ENCODE measurements around the gene CRIP2. TPM values are rescaled to one million over a fixed set of nuclear protein-coding genes. Genes with fewer than 3 reads are reported as not detected.
A peak's percentile ranks its signal among the peaks of the same experiment; 100 is the strongest.

CRIP2 gene
- total and polyA plus RNA-seq, 2 donors (not counting 1 experiment from before 2014, with no cell fraction given): 6.0 to 81.6 TPM

GRCh38 chr14:105495990-105496830 is 21.6 kb downstream of the CRIP2 start:
- no peaks in the 10 kb centered on the region for H3K9me3 ChIP-seq (ENCODE audit: control extremely low read depth in 1 of 3, control insufficient read depth in 2 of 3, insufficient read depth in 1 of 3, low read length in 2 of 3)
- ChIA-PET POLR2A (no interaction called here), CTCF (no interaction called here)
- H3K79me2 ChIP-seq (ENCODE audit: control insufficient read depth, insufficient read depth, low read length): peaks cover 2% of the 10 kb centered on the region
- Mint-ChIP-seq H3K9me3 (ENCODE audit: insufficient read depth) (no peaks in the 10 kb centered on the region), H3K27me3 (no peaks in the 10 kb centered on the region), H3K4me3 (no peak overlapping the region), H3K4me1 (peaks cover 3% of the 10 kb centered on the region), H3K27ac (no peak overlapping the region)
- TF ChIP-seq, protein P1, sequence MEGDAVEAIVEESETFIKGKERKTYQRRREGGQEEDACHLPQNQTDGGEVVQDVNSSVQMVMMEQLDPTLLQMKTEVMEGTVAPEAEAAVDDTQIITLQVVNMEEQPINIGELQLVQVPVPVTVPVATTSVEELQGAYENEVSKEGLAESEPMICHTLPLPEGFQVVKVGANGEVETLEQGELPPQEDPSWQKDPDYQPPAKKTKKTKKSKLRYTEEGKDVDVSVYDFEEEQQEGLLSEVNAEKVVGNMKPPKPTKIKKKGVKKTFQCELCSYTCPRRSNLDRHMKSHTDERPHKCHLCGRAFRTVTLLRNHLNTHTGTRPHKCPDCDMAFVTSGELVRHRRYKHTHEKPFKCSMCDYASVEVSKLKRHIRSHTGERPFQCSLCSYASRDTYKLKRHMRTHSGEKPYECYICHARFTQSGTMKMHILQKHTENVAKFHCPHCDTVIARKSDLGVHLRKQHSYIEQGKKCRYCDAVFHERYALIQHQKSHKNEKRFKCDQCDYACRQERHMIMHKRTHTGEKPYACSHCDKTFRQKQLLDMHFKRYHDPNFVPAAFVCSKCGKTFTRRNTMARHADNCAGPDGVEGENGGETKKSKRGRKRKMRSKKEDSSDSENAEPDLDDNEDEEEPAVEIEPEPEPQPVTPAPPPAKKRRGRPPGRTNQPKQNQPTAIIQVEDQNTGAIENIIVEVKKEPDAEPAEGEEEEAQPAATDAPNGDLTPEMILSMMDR (IDR thresholded peaks at IDR 0.05): no peak
- TF ChIP-seq EZH2 (IDR thresholded peaks at IDR 0.05; ENCODE audit: borderline replicate concordance, insufficient read depth, low read depth, low read length, poor library complexity, severe bottlenecking): no peak
- peaks cover 8% of the 10 kb centered on the region for H4K20me1 ChIP-seq (ENCODE audit: control insufficient read depth, insufficient read depth, low read length, poor library complexity, severe bottlenecking)
- intact Hi-C loops (cut with micrococcal nuclease): no loop called here
- H3K36me3 ChIP-seq (replicated peaks in 1 of 2; ENCODE audit: control extremely low read depth in 1 of 2, control insufficient read depth in 1 of 2, extremely low read depth in 1 of 2, insufficient read depth in 2 of 2, low read length in 1 of 2): peaks cover 0 to 3% of the 10 kb centered on the region in 2 experiments
- H3K27ac ChIP-seq (ENCODE audit: low read length in 2 of 2): no peak overlapping the region
- peaks cover 5 to 13% of the 10 kb centered on the region in 2 donors for H3K4me1 ChIP-seq (ENCODE audit: control insufficient read depth in 2 of 2, insufficient read depth in 2 of 2, low read length in 2 of 2)
- H3K4me2 ChIP-seq (replicated peaks; ENCODE audit: low read depth, low read length, poor library complexity, severe bottlenecking): no peak overlapping the region
- no peak overlapping the region for H2AFZ ChIP-seq (ENCODE audit: insufficient read depth, low read depth, low read length, poor library complexity, severe bottlenecking)
- no peak for ATAC-seq (ENCODE audit: low read depth)
- H3K9ac ChIP-seq (ENCODE audit: low read length): no peak overlapping the region
- WGBS (ENCODE audit: insufficient coverage): 93% methylated on average over 12 of the region's 18 CpGs
- no peak overlapping the region for H3K4me3 ChIP-seq (ENCODE audit: control extremely low read depth in 1 of 5, extremely low read depth in 1 of 5, insufficient read depth in 1 of 5, low read depth in 2 of 5, low read length in 4 of 5)
- DNase-seq: peak; percentile 24
- H3K27me3 ChIP-seq (replicated peaks in 1 of 4; ENCODE audit: control extremely low read depth in 1 of 4, control insufficient read depth in 3 of 4, insufficient read depth in 4 of 4, low read length in 3 of 4): no peaks in the 10 kb centered on the region

All from B cell (primary cell).